ENCODE measurements around the gene ARID3B.

ARID3B gene

GRCh38 chr15:74540761-74541493 lies at the start of gene ARID3B:
ARID3B (plus strand) TSS chr15:74541220; CDS start chr15:74543937, 2,717 bp downstream.
- Histone ChIP-seq H3K4me3 (ENCODE audit: low read length) (peak within 1 kb of the TSS; percentile 89), H3K36me3 (ENCODE audit: control insufficient read depth, insufficient read depth, low read length, severe bottlenecking) (no peaks in the 10 kb centered on the region), H3K4me1 (ENCODE audit: control insufficient read depth, insufficient read depth, low read length) (peaks cover 27% of the 10 kb centered on the region), H3K27me3 (replicated peaks; ENCODE audit: control insufficient read depth, insufficient read depth, low read length) (no peaks in the 10 kb centered on the region), H3K9ac (ENCODE audit: low read length) (peak within 1 kb of the TSS; percentile 87), H3K9me3 (ENCODE audit: control insufficient read depth, low read length) (no peaks in the 10 kb centered on the region)
- DNase-seq (ENCODE audit: low read depth), result peak; percentile 99

- no peak for DNase-seq (ENCODE audit: low read depth)
- Histone ChIP-seq H3K9ac (ENCODE audit: low read length) (no peak overlapping the region), H3K9me3 (ENCODE audit: control insufficient read depth, low read length) (no peaks in the 10 kb centered on the region), H3K36me3 (ENCODE audit: control insufficient read depth, insufficient read depth, low read length, severe bottlenecking) (no peaks in the 10 kb centered on the region), H3K4me3 (ENCODE audit: low read length) (no peak overlapping the region), H3K27me3 (replicated peaks; ENCODE audit: control insufficient read depth, insufficient read depth, low read length) (no peaks in the 10 kb centered on the region), H3K4me1 (ENCODE audit: control insufficient read depth, insufficient read depth, low read length) (no peaks in the 10 kb centered on the region)
Observed at GRCh38 chr15:74496648-74497047, 44.4 kb upstream of the ARID3B start.

GRCh38 chr15:74497584-74497983 lies 43.4 kb upstream of the ARID3B start:
- no peak overlapping the region for H3K9ac ChIP-seq (ENCODE audit: low read length)
- H3K4me1 ChIP-seq (ENCODE audit: control insufficient read depth, insufficient read depth, low read length), result no peaks in the 10 kb centered on the region
- no peaks in the 10 kb centered on the region for H3K9me3 ChIP-seq (ENCODE audit: control insufficient read depth, low read length)
- DNase-seq (ENCODE audit: low read depth), result no peak
- H3K36me3 ChIP-seq (ENCODE audit: control insufficient read depth, insufficient read depth, low read length, severe bottlenecking), result no peaks in the 10 kb centered on the region
- H3K4me3 ChIP-seq (ENCODE audit: low read length), result no peak overlapping the region
- H3K27me3 ChIP-seq (replicated peaks; ENCODE audit: control insufficient read depth, insufficient read depth, low read length), result no peaks in the 10 kb centered on the region

- no peaks in the 10 kb centered on the region for H3K4me1 ChIP-seq (ENCODE audit: control insufficient read depth, insufficient read depth, low read length)
- no peaks in the 10 kb centered on the region for H3K36me3 ChIP-seq (ENCODE audit: control insufficient read depth, insufficient read depth, low read length, severe bottlenecking)
- no peak for DNase-seq (ENCODE audit: low read depth)
- H3K4me3 ChIP-seq (ENCODE audit: low read length), result no peak overlapping the region
- no peak overlapping the region for H3K9ac ChIP-seq (ENCODE audit: low read length)
- H3K9me3 ChIP-seq (ENCODE audit: control insufficient read depth, low read length), result no peaks in the 10 kb centered on the region
- H3K27me3 ChIP-seq (replicated peaks; ENCODE audit: control insufficient read depth, insufficient read depth, low read length), result no peaks in the 10 kb centered on the region
Observed at GRCh38 chr15:74499366-74499765, 41.7 kb upstream of the ARID3B start.

GRCh38 chr15:74500401-74500800 lies 40.6 kb upstream of the ARID3B start:
- Histone ChIP-seq H3K9me3 (ENCODE audit: control insufficient read depth, low read length) (no peaks in the 10 kb centered on the region), H3K36me3 (ENCODE audit: control insufficient read depth, insufficient read depth, low read length, severe bottlenecking) (no peaks in the 10 kb centered on the region), H3K27me3 (replicated peaks; ENCODE audit: control insufficient read depth, insufficient read depth, low read length) (no peaks in the 10 kb centered on the region), H3K4me1 (ENCODE audit: control insufficient read depth, insufficient read depth, low read length) (no peaks in the 10 kb centered on the region), H3K4me3 (ENCODE audit: low read length) (no peak overlapping the region), H3K9ac (ENCODE audit: low read length) (no peak overlapping the region)
- no peak for DNase-seq (ENCODE audit: low read depth)

GRCh38 chr15:74502301-74502700 lies 38.7 kb upstream of the ARID3B start:
- H3K4me1 ChIP-seq (ENCODE audit: control insufficient read depth, insufficient read depth, low read length), result no peaks in the 10 kb centered on the region
- no peak overlapping the region for H3K4me3 ChIP-seq (ENCODE audit: low read length)
- H3K9me3 ChIP-seq (ENCODE audit: control insufficient read depth, low read length), result no peaks in the 10 kb centered on the region
- DNase-seq (ENCODE audit: low read depth), result no peak
- no peaks in the 10 kb centered on the region for H3K27me3 ChIP-seq (replicated peaks; ENCODE audit: control insufficient read depth, insufficient read depth, low read length)
- no peaks in the 10 kb centered on the region for H3K36me3 ChIP-seq (ENCODE audit: control insufficient read depth, insufficient read depth, low read length, severe bottlenecking)
- H3K9ac ChIP-seq (ENCODE audit: low read length), result no peak overlapping the region

- Histone ChIP-seq H3K9me3 (ENCODE audit: control insufficient read depth, low read length) (no peaks in the 10 kb centered on the region), H3K9ac (ENCODE audit: low read length) (no peak overlapping the region), H3K4me1 (ENCODE audit: control insufficient read depth, insufficient read depth, low read length) (no peaks in the 10 kb centered on the region), H3K4me3 (ENCODE audit: low read length) (no peak overlapping the region), H3K27me3 (replicated peaks; ENCODE audit: control insufficient read depth, insufficient read depth, low read length) (no peaks in the 10 kb centered on the region), H3K36me3 (ENCODE audit: control insufficient read depth, insufficient read depth, low read length, severe bottlenecking) (no peaks in the 10 kb centered on the region)
- no peak for DNase-seq (ENCODE audit: low read depth)
Observed at GRCh38 chr15:74504418-74504817, 36.6 kb upstream of the ARID3B start.

GRCh38 chr15:74504836-74505235 lies 36.2 kb upstream of the ARID3B start:
- no peaks in the 10 kb centered on the region for H3K9me3 ChIP-seq (ENCODE audit: control insufficient read depth, low read length)

GRCh38 chr15:74505837-74506514 lies 35.0 kb upstream of the ARID3B start:
- Histone ChIP-seq H3K36me3 (ENCODE audit: control insufficient read depth, insufficient read depth, low read length, severe bottlenecking) (no peaks in the 10 kb centered on the region), H3K4me3 (ENCODE audit: low read length) (no peak overlapping the region)
- no peak for DNase-seq (ENCODE audit: low read depth)

More at GRCh38 chr15:74504836-74505235, 36.2 kb upstream of the ARID3B start:
- Histone ChIP-seq H3K4me3 (ENCODE audit: low read length) (no peak overlapping the region), H3K36me3 (ENCODE audit: control insufficient read depth, insufficient read depth, low read length, severe bottlenecking) (no peaks in the 10 kb centered on the region), H3K9ac (ENCODE audit: low read length) (no peak overlapping the region), H3K4me1 (ENCODE audit: control insufficient read depth, insufficient read depth, low read length) (no peaks in the 10 kb centered on the region), H3K27me3 (replicated peaks; ENCODE audit: control insufficient read depth, insufficient read depth, low read length) (no peaks in the 10 kb centered on the region)
- no peak for DNase-seq (ENCODE audit: low read depth)

GRCh38 chr15:74506515-74506840 lies 34.5 kb upstream of the ARID3B start:
- Histone ChIP-seq H3K27me3 (replicated peaks; ENCODE audit: control insufficient read depth, insufficient read depth, low read length) (no peaks in the 10 kb centered on the region), H3K36me3 (ENCODE audit: control insufficient read depth, insufficient read depth, low read length, severe bottlenecking) (no peaks in the 10 kb centered on the region), H3K4me1 (ENCODE audit: control insufficient read depth, insufficient read depth, low read length) (no peaks in the 10 kb centered on the region), H3K4me3 (ENCODE audit: low read length) (no peak overlapping the region), H3K9ac (ENCODE audit: low read length) (no peak overlapping the region), H3K9me3 (ENCODE audit: control insufficient read depth, low read length) (no peaks in the 10 kb centered on the region)
- no peak for DNase-seq (ENCODE audit: low read depth)

More at GRCh38 chr15:74505837-74506514, 35.0 kb upstream of the ARID3B start:
- no peaks in the 10 kb centered on the region for H3K9me3 ChIP-seq (ENCODE audit: control insufficient read depth, low read length)
- H3K4me1 ChIP-seq (ENCODE audit: control insufficient read depth, insufficient read depth, low read length), result no peaks in the 10 kb centered on the region
- H3K27me3 ChIP-seq (replicated peaks; ENCODE audit: control insufficient read depth, insufficient read depth, low read length), result no peaks in the 10 kb centered on the region
- no peak overlapping the region for H3K9ac ChIP-seq (ENCODE audit: low read length)

- H3K4me1 ChIP-seq (ENCODE audit: control insufficient read depth, insufficient read depth, low read length), result no peaks in the 10 kb centered on the region
- no peaks in the 10 kb centered on the region for H3K27me3 ChIP-seq (replicated peaks; ENCODE audit: control insufficient read depth, insufficient read depth, low read length)
- no peaks in the 10 kb centered on the region for H3K9me3 ChIP-seq (ENCODE audit: control insufficient read depth, low read length)
- H3K36me3 ChIP-seq (ENCODE audit: control insufficient read depth, insufficient read depth, low read length, severe bottlenecking), result no peaks in the 10 kb centered on the region
- no peak for DNase-seq (ENCODE audit: low read depth)
- H3K9ac ChIP-seq (ENCODE audit: low read length), result no peak overlapping the region
- no peak overlapping the region for H3K4me3 ChIP-seq (ENCODE audit: low read length)
Observed at GRCh38 chr15:74511583-74511982, 29.4 kb upstream of the ARID3B start.

All from adipocyte (in vitro differentiated cells).